Neural crest cell (in vitro differentiated cells): ENCODE measurements around the gene AKT3. TPM values are rescaled to one million over a fixed set of nuclear protein-coding genes. Genes with fewer than 3 reads are reported as not detected.

Experiments used
- DNase-seq: peaks from one replicate; pipeline ENCODE4 v3.0.0; 2021; ENCODE audit warnings: low read depth, mixed read lengths, low spot score
- H3K27ac Mint-ChIP-seq: one replicate; pipeline ENCODE4 v1.8.0; 2021; ENCODE audit warnings: mild to moderate bottlenecking, mixed read lengths; ENCODE audit not compliant: unreplicated experiment
- H3K27me3 Mint-ChIP-seq: 2 replicates; pipeline ENCODE4 v1.8.0; 2021; ENCODE audit warnings: low read depth, mild to moderate bottlenecking, mixed read lengths
- H3K36me3 Mint-ChIP-seq: 2 replicates; pipeline ENCODE4 v1.8.0; 2021; ENCODE audit warnings: low read depth, mild to moderate bottlenecking, mixed read lengths
- H3K4me1 Mint-ChIP-seq: 2 replicates; pipeline ENCODE4 v1.8.0; 2021; ENCODE audit warnings: mixed read lengths
- H3K4me3 Mint-ChIP-seq: one replicate; pipeline ENCODE4 v1.8.0; 2021; ENCODE audit warnings: mild to moderate bottlenecking, mixed read lengths
- H3K9me3 Mint-ChIP-seq: 2 replicates; pipeline ENCODE4 v1.8.0; 2021; ENCODE audit warnings: mixed read lengths
- total RNA-seq: library from RNA; stranded (reverse); gene quantifications from 2 replicates; pipeline ENCODE4 v1.2.1, GENCODE V29; 2021
- TF ChIP-seq, protein P1 (sequence below): fragments of 200-600 bp; sonication (generic); conservative IDR thresholded peaks from 2 replicates; pipeline ENCODE4 v1.5.0; 2021; ENCODE audit warnings: antibody characterized with exemption, mild to moderate bottlenecking

The AKT3 gene
- total RNA-seq, 1 donor from 2014 or later = 38.2 TPM

- H3K36me3 Mint-ChIP-seq = peaks cover 10% of the 10 kb centered on the region
- H3K27ac Mint-ChIP-seq = no peak overlapping the region
- peaks cover 2% of the 10 kb centered on the region for H3K27me3 Mint-ChIP-seq
- no peak overlapping the region for H3K4me3 Mint-ChIP-seq
- TF ChIP-seq, protein P1, sequence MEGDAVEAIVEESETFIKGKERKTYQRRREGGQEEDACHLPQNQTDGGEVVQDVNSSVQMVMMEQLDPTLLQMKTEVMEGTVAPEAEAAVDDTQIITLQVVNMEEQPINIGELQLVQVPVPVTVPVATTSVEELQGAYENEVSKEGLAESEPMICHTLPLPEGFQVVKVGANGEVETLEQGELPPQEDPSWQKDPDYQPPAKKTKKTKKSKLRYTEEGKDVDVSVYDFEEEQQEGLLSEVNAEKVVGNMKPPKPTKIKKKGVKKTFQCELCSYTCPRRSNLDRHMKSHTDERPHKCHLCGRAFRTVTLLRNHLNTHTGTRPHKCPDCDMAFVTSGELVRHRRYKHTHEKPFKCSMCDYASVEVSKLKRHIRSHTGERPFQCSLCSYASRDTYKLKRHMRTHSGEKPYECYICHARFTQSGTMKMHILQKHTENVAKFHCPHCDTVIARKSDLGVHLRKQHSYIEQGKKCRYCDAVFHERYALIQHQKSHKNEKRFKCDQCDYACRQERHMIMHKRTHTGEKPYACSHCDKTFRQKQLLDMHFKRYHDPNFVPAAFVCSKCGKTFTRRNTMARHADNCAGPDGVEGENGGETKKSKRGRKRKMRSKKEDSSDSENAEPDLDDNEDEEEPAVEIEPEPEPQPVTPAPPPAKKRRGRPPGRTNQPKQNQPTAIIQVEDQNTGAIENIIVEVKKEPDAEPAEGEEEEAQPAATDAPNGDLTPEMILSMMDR = no peak
- H3K4me1 Mint-ChIP-seq = peaks cover 56% of the 10 kb centered on the region
- H3K9me3 Mint-ChIP-seq = peaks cover 3% of the 10 kb centered on the region
- no peak for DNase-seq
Measured at GRCh38 chr1:243477731-243478290, 372.2 kb downstream of the AKT3 start.

GRCh38 chr1:243475966-243476365 lies 374.1 kb downstream of the AKT3 start:
- peak; percentile 44 for DNase-seq
- H3K9me3 Mint-ChIP-seq = peaks cover 3% of the 10 kb centered on the region
- H3K36me3 Mint-ChIP-seq = peaks cover 10% of the 10 kb centered on the region
- H3K27ac Mint-ChIP-seq = no peak overlapping the region
- H3K4me1 Mint-ChIP-seq = peaks cover 55% of the 10 kb centered on the region
- TF ChIP-seq, protein P1 = no peak
- H3K4me3 Mint-ChIP-seq = peak overlapping the region; percentile 39
- H3K27me3 Mint-ChIP-seq = peaks cover 2% of the 10 kb centered on the region

- TF ChIP-seq, protein P1 = no peak
- Mint-ChIP-seq H3K4me3 (no peak overlapping the region), H3K4me1 (peaks cover 65% of the 10 kb centered on the region), H3K27ac (peak overlapping the region; percentile 39), H3K9me3 (peaks cover 2% of the 10 kb centered on the region), H3K27me3 (peaks cover 2% of the 10 kb centered on the region), H3K36me3 (peaks cover 8% of the 10 kb centered on the region)
- no peak for DNase-seq
Measured at GRCh38 chr1:243474906-243475305, 375.1 kb downstream of the AKT3 start.

DNA sequence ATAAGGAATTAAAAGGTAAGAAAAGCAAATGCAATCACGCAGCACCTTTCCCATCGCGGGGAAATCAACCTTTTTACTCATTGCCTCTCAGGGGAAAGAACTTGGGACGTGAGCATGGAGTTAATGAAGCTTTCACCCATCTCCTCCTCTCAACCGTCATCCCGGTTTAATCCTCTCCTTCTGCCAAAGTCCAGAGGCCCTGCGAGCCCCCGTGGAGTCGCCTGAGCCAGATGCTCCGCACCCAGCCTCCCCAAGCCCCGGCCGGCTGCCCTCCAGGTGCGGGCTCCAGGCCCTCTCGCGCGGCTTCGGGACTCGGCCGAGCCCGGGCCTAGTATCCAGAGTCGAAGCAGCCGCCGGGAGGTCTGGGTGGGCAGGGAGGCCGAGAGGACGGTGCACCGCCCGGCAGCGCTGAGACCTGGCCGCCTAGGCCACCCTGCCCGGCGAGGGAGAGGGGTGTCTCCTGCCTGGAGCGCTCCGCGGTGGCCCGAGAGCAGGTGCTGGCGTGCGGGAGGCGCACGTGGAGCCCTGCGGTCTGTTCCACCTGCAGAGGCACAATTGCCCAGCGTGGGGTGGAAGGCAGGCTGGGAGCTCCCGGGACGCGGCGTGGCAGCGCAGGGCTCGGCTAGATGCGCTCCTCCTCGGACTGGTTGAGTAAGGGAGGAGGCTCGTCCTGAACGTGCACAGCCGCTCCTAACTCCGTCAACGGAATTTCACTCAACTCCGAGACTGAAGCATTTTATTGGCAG lies 375.7 kb downstream of the AKT3 start:
- Mint-ChIP-seq H3K9me3 (no peaks in the 10 kb centered on the region), H3K4me1 (peaks cover 69% of the 10 kb centered on the region), H3K4me3 (no peak overlapping the region), H3K36me3 (peaks cover 6% of the 10 kb centered on the region), H3K27ac (no peak overlapping the region), H3K27me3 (peaks cover 2% of the 10 kb centered on the region)
- TF ChIP-seq, protein P1 = no peak
- no peak for DNase-seq

- peaks cover 2% of the 10 kb centered on the region for H3K27me3 Mint-ChIP-seq
- peak overlapping the region; percentile 52 for H3K27ac Mint-ChIP-seq
- H3K9me3 Mint-ChIP-seq = no peaks in the 10 kb centered on the region
- peak overlapping the region; percentile 13 for H3K4me3 Mint-ChIP-seq
- DNase-seq = no peak
- TF ChIP-seq, protein P1 = no peak
- H3K36me3 Mint-ChIP-seq = peaks cover 6% of the 10 kb centered on the region
- H3K4me1 Mint-ChIP-seq = peaks cover 68% of the 10 kb centered on the region
Measured at GRCh38 chr1:243473227-243474135, 376.6 kb downstream of the AKT3 start.
